ENCODE results near the gene ZMYM3. TPM values are rescaled to one million over a fixed set of nuclear protein-coding genes. Genes with fewer than 3 reads are reported as not detected.

ZMYM3 gene
- 8.3 and 11.6 TPM in 2 replicates for total RNA-seq

GRCh38 chrX:71254092-71254963 is at the start of gene ZMYM3:
ZMYM3 (minus strand) TSS chrX:71254140; CDS start chrX:71253255, 885 bp downstream.

GRCh38 chrX:71301195-71301924 is 47.4 kb upstream of the ZMYM3 start, which contains the start of gene ITGB1BP2:
ITGB1BP2 (plus strand) TSS chrX:71301750; CDS start chrX:71301807, 57 bp downstream.

GRCh38 chrX:71283403-71284143 is 29.6 kb upstream of the ZMYM3 start, which contains the start of gene NONO:
NONO (plus strand) TSS chrX:71283635; CDS start chrX:71290638, 7,003 bp downstream.

GRCh38 chrX:71222929-71223328 is 31.0 kb downstream of the ZMYM3 start, which contains the start of gene GJB1:
GJB1 (plus strand) TSS chrX:71223224; CDS start chrX:71223708, 484 bp downstream.

Other genes with a start within 250 kb of the ZMYM3 start
- gene SNX12, start 185.8 kb downstream of the ZMYM3 start, total RNA-seq: 72.8 and 106 TPM in 2 replicates
- gene FOXO4, start 158.3 kb downstream of the ZMYM3 start, total RNA-seq: 10.7 and 14.4 TPM in 2 replicates
- not detected in 2 replicates for gene CXorf65, start 147.4 kb downstream of the ZMYM3 start, total RNA-seq
- gene IL2RG, start 142.6 kb downstream of the ZMYM3 start, total RNA-seq: 0.34 TPM in 1 of 2 replicates, not detected in the other
- 26.5 and 37.1 TPM in 2 replicates for gene MED12, start 135.5 kb downstream of the ZMYM3 start, total RNA-seq
- gene NLGN3, start 109.3 kb downstream of the ZMYM3 start, total RNA-seq: under 0.01 and 0.09 TPM in 2 replicates
- not detected in 2 replicates for gene GJB1, start 30.9 kb downstream of the ZMYM3 start, total RNA-seq
- 340 and 450 TPM in 2 replicates for gene NONO, start 29.5 kb upstream of the ZMYM3 start, total RNA-seq
- 0.33 and 0.77 TPM in 2 replicates for gene ITGB1BP2, start 47.6 kb upstream of the ZMYM3 start, total RNA-seq
- gene TAF1, start 112.2 kb upstream of the ZMYM3 start, total RNA-seq: 29.3 and 39.1 TPM in 2 replicates